GM23248 (cell line): ENCODE results near the gene DCUN1D3. TPM values are rescaled to one million over a fixed set of nuclear protein-coding genes. Genes with fewer than 3 reads are reported as not detected.
A peak's percentile ranks its signal among the peaks of the same experiment; 100 is the strongest.

Source experiments
- DNase-seq: peaks from one replicate; pipeline ENCODE4 v3.0.0-alpha.2; 2015
- H2AFZ ChIP-seq: fragments of 200-600 bp; sonication (generic); 2 replicates; pipeline ENCODE4 v1.6.1; 2016; ENCODE audit warnings: antibody characterized with exemption
- H3F3A ChIP-seq: fragments of 200-600 bp; sonication (generic); 2 replicates; pipeline ENCODE4 v1.6.1; 2016; ENCODE audit warnings: mild to moderate bottlenecking, antibody characterized with exemption, mixed run types; ENCODE audit not compliant: insufficient read depth
- H3K27ac ChIP-seq: fragments of 200-600 bp; sonication (generic); 2 replicates; pipeline ENCODE4 v1.5.1; 2016; ENCODE audit warnings: mild to moderate bottlenecking
- H3K27me3 ChIP-seq: fragments of 200-600 bp; sonication (generic); replicated peaks from 2 replicates; pipeline ENCODE4 v1.6.1; 2016; ENCODE audit warnings: mild to moderate bottlenecking; ENCODE audit not compliant: insufficient read depth
- H3K36me3 ChIP-seq: fragments of 200-600 bp; sonication (generic); 2 replicates; pipeline ENCODE4 v1.6.1; 2016; ENCODE audit warnings: low read depth, mild to moderate bottlenecking
- H3K4me1 ChIP-seq: fragments of 200-600 bp; sonication (generic); 2 replicates; pipeline ENCODE4 v1.6.1; 2016; ENCODE audit warnings: mild to moderate bottlenecking; ENCODE audit not compliant: insufficient read depth
- H3K4me2 ChIP-seq: fragments of 200-600 bp; sonication (generic); one replicate; pipeline ENCODE4 v1.6.1; 2016; ENCODE audit warnings: mild to moderate bottlenecking; ENCODE audit not compliant: unreplicated experiment
- H3K4me3 ChIP-seq: fragments of 200-600 bp; sonication (generic); 2 replicates; pipeline ENCODE4 v1.5.1; 2016; ENCODE audit warnings: mild to moderate bottlenecking
- H3K79me2 ChIP-seq: fragments of 200-600 bp; sonication (generic); 2 replicates; pipeline ENCODE4 v1.6.1; 2016; ENCODE audit warnings: mild to moderate bottlenecking; ENCODE audit not compliant: insufficient read depth
- H3K9ac ChIP-seq: fragments of 200-600 bp; sonication (generic); 2 replicates; pipeline ENCODE4 v1.6.1; 2016; ENCODE audit warnings: mild to moderate bottlenecking
- H3K9me2 ChIP-seq: fragments of 200-600 bp; sonication (generic); 2 replicates; pipeline ENCODE4 v1.6.1; 2016; ENCODE audit warnings: mixed run types, mild to moderate bottlenecking, moderate library complexity; ENCODE audit not compliant: insufficient read depth
- H3K9me3 ChIP-seq: fragments of 200-600 bp; sonication (generic); one replicate; pipeline ENCODE4 v1.6.1; 2017; ENCODE audit warnings: low read depth
- H4K20me1 ChIP-seq: fragments of 200-600 bp; sonication (generic); 2 replicates; pipeline ENCODE4 v1.6.0; 2016; ENCODE audit not compliant: insufficient read depth
- EZH2 ChIP-seq: fragments of 200-600 bp; sonication (generic); IDR thresholded peaks from 2 replicates; pipeline ENCODE4 v1.6.1; 2018; ENCODE audit warnings: antibody characterized with exemption, mild to moderate bottlenecking; ENCODE audit not compliant: insufficient read depth, poor library complexity, severe bottlenecking
- EZH2phosphoT487 ChIP-seq: fragments of 200-600 bp; sonication (generic); IDR thresholded peaks from 2 replicates; pipeline ENCODE4 v1.6.1; 2018; ENCODE audit warnings: antibody characterized with exemption, moderate library complexity, mild to moderate bottlenecking, low read depth; ENCODE audit not compliant: insufficient read depth
- WGBS, 2 experiments: methylation state at CpG; one replicate each; pipeline ENCODE4 v1.1.6; 2015 to 2017; ENCODE audit warnings: low lambda C conversion rate in 2 of 2, low coverage in 1 of 2; ENCODE audit errors: missing lambda C conversion rate in 2 of 2; 5-methylcytosine and 5-hydroxymethylcytosine counted together
- in situ Hi-C: fragments of 300-500 bp; cut with MboI; formaldehyde crosslinking; loops from 2 replicates; pipeline ENCODE4 v1.15.0; 2020
- polyA plus RNA-seq: library from polyadenylated mRNA; unstranded; fragments of >200 nt; fragmentation: Nextera tagmentation; extraction: Ambion mirVana; gene quantifications from 2 replicates; pipeline ENCODE4 v1.2.1, GENCODE V29; 2016
- total RNA-seq: library from RNA; depleted of rRNA; stranded (reverse); fragments of >200 nt; shearing (Covaris generic); gene quantifications from 2 replicates; pipeline ENCODE4 v1.2.3, GENCODE V29; 2014

Gene DCUN1D3
- total and polyA plus RNA-seq, 2 experiments from 2014 or later, result 15.2 to 35.2 TPM

- Histone ChIP-seq H3K27ac (no peak overlapping the region), H3F3A (peaks cover 14% of the 10 kb centered on the region; the same call in 1 of the 2 replicates)
- in situ Hi-C loops, result no loop called here
Measured at GRCh38 chr16:20939611-20940010, 39.5 kb upstream of the DCUN1D3 start.

GRCh38 chr16:20938426-20938825, 38.3 kb upstream of the DCUN1D3 start:
- Histone ChIP-seq H3K79me2 (no peaks in the 10 kb centered on the region), H3F3A (peaks cover 14% of the 10 kb centered on the region; the same call in 1 of the 2 replicates), H4K20me1 (no peaks in the 10 kb centered on the region), H3K27me3 (no peaks in the 10 kb centered on the region), H3K9me2 (no peaks in the 10 kb centered on the region), H3K27ac (peak overlapping the region; percentile 17; the same call in 1 of the 2 replicates), H3K36me3 (no peaks in the 10 kb centered on the region), H3K9ac (no peak overlapping the region), H2AFZ (peak overlapping the region; percentile 50; the same call in 1 of the 2 replicates), H3K9me3 (no peaks in the 10 kb centered on the region), H3K4me1 (peaks cover 13% of the 10 kb centered on the region), H3K4me3 (no peak overlapping the region), H3K4me2 (no peak overlapping the region)
- no peak for TF ChIP-seq EZH2phosphoT487
- TF ChIP-seq EZH2, result no peak
- WGBS, 2 experiments, result 3 to 8% methylated on average over 2 of the region's 2 CpGs
- in situ Hi-C loops, result no loop called here
- DNase-seq, result peak; percentile 82

More at GRCh38 chr16:20939611-20940010, 39.5 kb upstream of the DCUN1D3 start:
- H3K4me3 ChIP-seq, result no peak overlapping the region
- no peaks in the 10 kb centered on the region for H3K27me3 ChIP-seq
- H3K36me3 ChIP-seq, result no peaks in the 10 kb centered on the region
- H3K9ac ChIP-seq, result no peak overlapping the region
- H3K9me3 ChIP-seq, result no peaks in the 10 kb centered on the region
- TF ChIP-seq EZH2phosphoT487 (no peak), EZH2 (no peak)
- peaks cover 13% of the 10 kb centered on the region for H3K4me1 ChIP-seq
- H3K79me2 ChIP-seq, result no peaks in the 10 kb centered on the region
- H3K4me2 ChIP-seq, result no peak overlapping the region
- no peaks in the 10 kb centered on the region for H3K9me2 ChIP-seq
- H2AFZ ChIP-seq, result no peak overlapping the region
- no peaks in the 10 kb centered on the region for H4K20me1 ChIP-seq
- DNase-seq, result no peak

GRCh38 chr16:20937736-20938135, 37.6 kb upstream of the DCUN1D3 start:
- H3K36me3 ChIP-seq, result no peaks in the 10 kb centered on the region
- H3K4me2 ChIP-seq, result no peak overlapping the region
- no peaks in the 10 kb centered on the region for H3K79me2 ChIP-seq
- H3K27me3 ChIP-seq, result no peaks in the 10 kb centered on the region
- H4K20me1 ChIP-seq, result no peaks in the 10 kb centered on the region
- H3K9me3 ChIP-seq, result no peaks in the 10 kb centered on the region
- peaks cover 14% of the 10 kb centered on the region; the same call in 1 of the 2 replicates for H3F3A ChIP-seq
- 74 to 78% methylated on average over 6 of the region's 6 CpGs for WGBS, 2 experiments
- in situ Hi-C loops, result no loop called here
- no peak for DNase-seq
- peaks cover 13% of the 10 kb centered on the region for H3K4me1 ChIP-seq
- H3K9ac ChIP-seq, result no peak overlapping the region
- H3K27ac ChIP-seq, result no peak overlapping the region
- no peaks in the 10 kb centered on the region for H3K9me2 ChIP-seq
- TF ChIP-seq EZH2phosphoT487, result no peak
- TF ChIP-seq EZH2, result no peak
- H3K4me3 ChIP-seq, result no peak overlapping the region
- H2AFZ ChIP-seq, result 0 out of 2 replicates have a peak overlapping the region, but pooled peaks have one; percentile 50

DNA sequence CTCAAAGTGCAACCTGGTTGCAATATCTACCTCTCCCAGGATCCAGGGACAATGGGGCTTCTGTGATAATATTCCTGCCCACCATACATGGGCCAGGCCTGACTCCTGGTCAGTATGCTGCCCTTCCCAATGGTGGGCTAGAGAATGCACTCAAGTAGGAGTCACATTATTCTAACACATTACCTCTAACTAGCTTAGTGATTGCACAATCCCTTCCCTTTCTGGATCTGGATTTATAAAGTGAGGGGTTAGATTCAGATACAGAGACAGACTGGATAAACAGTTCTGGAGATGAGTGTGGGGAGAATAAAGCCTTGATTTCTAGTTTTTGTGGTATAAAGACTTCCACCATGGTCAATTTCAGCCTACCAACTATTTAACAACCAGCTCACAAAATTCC, 33.4 kb upstream of the DCUN1D3 start:
- TF ChIP-seq EZH2phosphoT487, result no peak
- no peak for TF ChIP-seq EZH2
- H3F3A ChIP-seq, result peaks cover 8% of the 10 kb centered on the region; the same call in 1 of the 2 replicates
- no peaks in the 10 kb centered on the region for H3K36me3 ChIP-seq
- no peaks in the 10 kb centered on the region for H3K9me2 ChIP-seq
- DNase-seq, result no peak
- no peaks in the 10 kb centered on the region for H3K27me3 ChIP-seq
- H3K4me2 ChIP-seq, result no peak overlapping the region
- H3K79me2 ChIP-seq, result no peaks in the 10 kb centered on the region
- no peak overlapping the region for H3K9ac ChIP-seq
- H4K20me1 ChIP-seq, result no peaks in the 10 kb centered on the region
- peaks cover 19% of the 10 kb centered on the region for H3K4me1 ChIP-seq
- no peak overlapping the region for H3K4me3 ChIP-seq
- in situ Hi-C loops, result no loop called here
- no peaks in the 10 kb centered on the region for H3K9me3 ChIP-seq
- no peak overlapping the region for H3K27ac ChIP-seq
- no peak overlapping the region for H2AFZ ChIP-seq
